HG03103 (cell line): Measurements from ENCODE around the gene PET100.

Experiments used
- ATAC-seq: cut with Tn5 transposase; IDR thresholded peaks from one replicate; pipeline ENCODE4 v1.9.1; 2021; ENCODE audit warnings: low read depth; ENCODE audit not compliant: unreplicated experiment

PET100 gene, protein sequence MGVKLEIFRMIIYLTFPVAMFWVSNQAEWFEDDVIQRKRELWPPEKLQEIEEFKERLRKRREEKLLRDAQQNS

DNA sequence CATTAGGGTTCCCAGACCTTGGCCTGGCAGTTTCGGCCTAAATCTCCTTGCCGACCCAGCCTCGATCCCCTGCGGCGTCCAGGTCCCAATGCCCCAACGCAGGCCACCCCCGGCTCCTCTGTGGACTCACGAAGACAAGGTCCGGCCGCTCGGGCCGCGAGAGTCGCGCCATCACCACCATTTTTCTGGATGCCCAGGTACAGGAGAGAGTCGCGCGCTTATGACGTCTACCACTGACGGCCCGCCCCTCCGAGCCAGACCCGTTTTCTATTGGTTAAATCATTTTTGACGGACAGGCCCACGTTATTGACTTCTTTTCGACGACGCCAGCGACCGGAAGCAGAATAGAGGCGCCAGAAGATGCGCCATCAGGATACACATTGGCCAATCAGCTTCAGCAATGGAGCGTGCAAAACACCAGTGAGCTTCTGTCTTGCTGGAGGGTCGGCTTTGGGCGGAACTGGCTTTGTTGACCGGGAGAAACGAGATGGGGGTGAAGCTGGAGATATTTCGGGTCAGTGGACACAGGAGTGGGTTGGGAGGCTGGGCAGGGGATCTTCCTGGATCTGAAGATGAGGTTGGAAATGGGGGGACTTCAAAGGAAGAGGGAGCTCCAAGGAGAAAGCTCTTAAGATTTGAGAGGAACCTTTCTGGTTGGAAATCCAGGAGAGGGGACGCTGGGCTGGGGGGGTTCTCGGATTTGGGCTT lies at the start of gene PET100, which contains the start of gene XAB2:
Gene PET100 (plus strand): TSS at position 447 of the 708 bp plus-strand sequence. CDS start 41 bp downstream, at position 488.
Gene XAB2 (minus strand): TSS at position 199 of the 708 bp plus-strand sequence. CDS start 18 bp downstream, at position 181.
- ATAC-seq: peak; percentile 85

GRCh38 chr19:7582446-7582845 lies 47.1 kb upstream of the PET100 start:
- no peak for ATAC-seq

DNA sequence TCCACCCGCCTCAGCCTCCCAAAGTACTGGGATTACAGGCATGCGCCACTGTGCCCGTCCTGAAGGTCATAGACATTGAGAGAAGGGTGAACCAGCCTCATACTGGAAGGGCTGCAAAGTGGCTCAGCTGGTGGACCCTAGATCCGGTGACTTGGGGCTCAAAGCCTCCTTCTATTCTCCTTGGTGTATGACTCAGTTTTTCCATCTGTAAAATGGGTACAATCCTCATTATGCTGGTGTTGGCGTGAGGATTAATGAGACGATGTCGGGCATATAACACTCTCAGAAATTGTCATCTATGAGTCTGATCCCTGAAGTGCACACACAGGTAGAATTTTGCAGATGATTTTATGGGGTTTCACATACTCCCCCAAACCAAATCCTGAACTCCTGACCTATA lies 39.8 kb upstream of the PET100 start:
- ATAC-seq: no peak

GRCh38 chr19:7590256-7590655 lies 39.3 kb upstream of the PET100 start:
- no peak for ATAC-seq

- ATAC-seq: no peak
Measured at GRCh38 chr19:7595466-7596133, 34.0 kb upstream of the PET100 start, which contains the start of gene CAMSAP3. CAMSAP3 (plus strand) TSS chr19:7595863; CDS start chr19:7596003, 140 bp downstream.

DNA sequence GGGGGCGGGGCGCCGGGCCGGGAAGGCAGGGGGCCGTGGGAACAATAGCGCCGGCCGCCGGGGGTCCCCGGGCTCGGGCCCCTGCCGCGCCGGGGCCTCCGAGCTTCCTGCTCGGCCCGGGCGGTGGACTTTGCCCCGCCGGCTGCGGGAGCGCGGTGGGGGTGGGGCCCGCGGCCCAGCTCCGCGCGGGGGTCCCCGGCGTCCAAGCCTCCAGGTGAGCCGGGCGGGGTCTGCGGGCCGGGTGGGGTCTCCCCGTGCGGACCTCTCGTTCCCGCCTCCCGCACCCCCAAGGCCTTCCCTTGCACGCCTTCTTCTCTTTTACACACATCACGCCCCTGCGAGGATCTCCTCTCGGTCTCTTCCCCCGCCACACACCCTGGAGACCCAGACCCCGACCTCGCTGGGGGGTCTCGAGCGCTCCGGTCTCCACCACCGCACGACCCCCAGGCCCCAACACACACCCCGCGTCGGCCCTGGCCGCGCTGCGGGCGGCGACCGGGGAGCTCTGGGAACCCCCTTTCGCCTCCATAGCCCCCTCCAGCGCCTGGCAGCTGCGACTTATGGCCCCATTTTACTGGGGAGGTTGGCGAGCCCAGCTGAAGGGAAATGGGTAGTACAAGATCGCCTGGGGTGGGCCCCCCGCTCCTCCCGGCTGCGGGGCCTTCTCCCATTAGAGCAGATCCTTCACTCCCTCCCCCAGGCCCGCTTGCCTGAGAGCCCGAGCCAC lies 33.2 kb upstream of the PET100 start:
- no peak for ATAC-seq

DNA sequence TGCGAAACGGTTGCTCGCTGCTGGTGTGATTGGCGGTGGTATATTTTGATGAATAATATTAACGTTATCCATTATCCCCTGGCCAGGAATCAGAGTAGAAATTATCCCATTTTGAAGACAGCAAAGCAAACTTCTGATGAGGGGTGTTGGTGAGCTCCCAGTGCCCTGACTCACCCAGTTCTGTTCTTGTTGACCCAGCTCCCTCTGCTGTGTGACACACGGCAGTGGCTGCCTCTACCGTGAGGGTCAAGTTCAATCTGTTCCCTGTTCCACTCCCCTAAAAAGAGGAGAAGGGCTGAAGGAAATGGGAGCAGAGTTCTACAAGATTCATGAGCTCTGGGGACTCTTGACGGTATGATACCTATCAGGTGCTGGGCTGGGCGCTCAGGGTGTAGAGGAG lies 31.9 kb upstream of the PET100 start:
- no peak for ATAC-seq

DNA sequence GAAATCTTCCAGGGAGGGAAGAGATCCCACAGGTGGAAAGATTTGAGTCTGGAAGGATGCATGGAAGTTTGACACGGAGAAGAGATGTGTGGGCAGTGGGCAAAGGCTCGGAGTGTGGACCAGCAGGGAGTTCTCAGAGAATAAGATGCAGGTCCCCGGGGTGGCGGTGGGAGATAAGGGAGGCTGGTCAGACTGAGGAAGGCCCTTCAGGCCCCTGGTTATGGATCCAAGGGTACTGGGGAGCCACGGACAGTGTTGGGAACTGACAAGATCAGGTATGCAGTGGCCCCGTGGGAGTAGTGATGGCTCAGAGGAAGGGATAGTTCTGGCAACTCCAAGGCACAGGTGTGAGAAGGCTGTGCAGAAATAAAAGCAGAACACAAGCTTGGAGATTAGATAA lies 31.4 kb upstream of the PET100 start:
- no peak for ATAC-seq

DNA sequence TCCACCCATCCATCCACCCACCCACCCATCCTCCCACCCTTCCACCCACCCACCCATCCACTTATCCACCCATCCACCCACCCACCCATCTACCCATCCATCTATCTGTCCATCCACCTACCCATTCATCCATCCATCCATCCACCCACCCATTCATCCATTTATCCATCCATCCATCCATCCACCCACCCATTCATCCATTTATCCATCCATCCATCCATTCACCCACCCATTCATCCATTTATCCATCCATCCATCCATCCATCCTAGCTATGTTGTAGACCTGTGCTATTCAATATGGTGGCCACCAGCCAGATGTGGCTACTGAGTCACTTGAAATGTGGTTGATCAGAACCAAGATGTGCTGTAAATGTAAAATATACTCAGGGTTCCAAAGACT lies 28.9 kb upstream of the PET100 start:
- ATAC-seq: no peak

DNA sequence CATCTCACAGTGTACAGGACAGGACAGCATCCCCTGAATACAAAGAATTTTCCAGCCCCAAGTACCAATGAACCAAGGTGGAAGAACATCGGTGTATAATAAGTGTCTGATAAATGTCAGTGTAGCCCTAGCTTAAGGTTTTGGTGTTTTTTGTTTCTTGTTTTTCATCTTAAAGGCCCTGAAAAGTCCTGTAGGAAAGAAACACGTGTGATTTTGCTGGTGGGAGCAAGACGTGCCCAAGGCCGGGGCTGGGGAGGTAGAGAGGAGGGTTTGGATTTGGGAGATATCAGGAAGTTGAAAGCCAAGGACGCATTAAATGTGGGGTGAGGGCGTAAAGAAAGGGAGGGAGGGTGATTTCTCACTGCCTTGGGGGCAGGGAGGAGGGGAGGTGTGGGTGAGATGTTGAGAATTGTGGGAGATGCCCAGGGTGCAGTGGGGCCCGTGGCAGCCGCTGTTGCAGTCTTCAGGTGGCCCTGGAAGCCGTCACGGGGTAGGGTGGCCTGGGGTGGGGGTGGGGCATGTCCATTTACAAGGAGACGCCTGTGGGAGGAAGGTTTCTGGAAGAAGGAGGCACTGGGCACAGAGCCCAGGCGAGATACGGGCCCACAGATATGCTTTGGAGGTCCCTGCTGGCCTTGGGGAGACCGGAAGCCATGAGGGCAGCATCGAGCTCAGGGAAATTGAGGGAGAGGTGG lies 27.2 kb upstream of the PET100 start:
- no peak for ATAC-seq

DNA sequence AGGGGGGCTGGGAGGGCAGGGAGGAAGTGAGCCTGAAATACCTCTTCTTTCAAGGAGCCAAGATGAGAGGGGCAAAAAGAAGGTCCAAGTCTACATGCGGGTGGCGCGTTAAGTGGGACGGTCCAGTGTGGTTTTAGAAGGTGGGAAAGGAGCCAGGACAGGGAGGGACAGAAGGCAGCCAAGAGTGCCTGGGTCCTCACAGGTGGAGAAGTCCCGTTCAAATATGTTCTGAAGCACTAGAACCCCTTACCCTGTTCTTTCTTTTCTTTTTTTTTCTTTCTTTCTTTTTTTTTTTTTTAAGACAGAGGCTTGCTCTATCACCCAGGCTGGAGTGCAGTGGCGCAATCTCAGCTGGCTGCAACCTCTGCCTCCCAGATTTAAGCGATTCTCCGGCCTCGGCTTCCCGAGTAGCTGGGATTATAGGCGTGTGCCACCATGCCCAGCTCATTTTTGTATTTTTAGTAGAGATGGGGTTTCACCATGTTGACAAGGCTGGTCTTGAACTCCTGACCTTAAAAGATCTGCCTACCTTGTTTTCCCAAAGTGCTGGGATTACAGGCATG lies 26.6 kb upstream of the PET100 start:
- ATAC-seq: no peak

DNA sequence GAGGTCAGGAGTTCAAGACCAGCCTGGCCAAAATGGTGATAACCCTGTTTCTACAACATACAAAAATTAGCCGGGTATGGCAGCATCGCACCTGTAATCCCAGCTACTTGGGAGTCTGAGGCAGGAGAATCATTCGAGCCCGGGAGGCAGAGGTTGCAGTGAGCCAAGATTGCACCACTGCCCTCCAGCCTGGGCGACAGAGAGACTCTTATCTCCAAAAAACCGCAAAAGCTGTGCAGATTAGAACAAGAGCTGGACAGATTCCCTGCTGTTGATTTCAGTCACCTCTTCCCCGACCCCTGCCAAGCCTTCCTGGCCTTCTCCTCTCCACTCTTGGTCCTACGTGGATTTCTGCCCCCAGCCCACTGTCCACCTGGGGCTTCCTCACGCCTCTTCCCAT lies 25.7 kb upstream of the PET100 start:
- no peak for ATAC-seq

DNA sequence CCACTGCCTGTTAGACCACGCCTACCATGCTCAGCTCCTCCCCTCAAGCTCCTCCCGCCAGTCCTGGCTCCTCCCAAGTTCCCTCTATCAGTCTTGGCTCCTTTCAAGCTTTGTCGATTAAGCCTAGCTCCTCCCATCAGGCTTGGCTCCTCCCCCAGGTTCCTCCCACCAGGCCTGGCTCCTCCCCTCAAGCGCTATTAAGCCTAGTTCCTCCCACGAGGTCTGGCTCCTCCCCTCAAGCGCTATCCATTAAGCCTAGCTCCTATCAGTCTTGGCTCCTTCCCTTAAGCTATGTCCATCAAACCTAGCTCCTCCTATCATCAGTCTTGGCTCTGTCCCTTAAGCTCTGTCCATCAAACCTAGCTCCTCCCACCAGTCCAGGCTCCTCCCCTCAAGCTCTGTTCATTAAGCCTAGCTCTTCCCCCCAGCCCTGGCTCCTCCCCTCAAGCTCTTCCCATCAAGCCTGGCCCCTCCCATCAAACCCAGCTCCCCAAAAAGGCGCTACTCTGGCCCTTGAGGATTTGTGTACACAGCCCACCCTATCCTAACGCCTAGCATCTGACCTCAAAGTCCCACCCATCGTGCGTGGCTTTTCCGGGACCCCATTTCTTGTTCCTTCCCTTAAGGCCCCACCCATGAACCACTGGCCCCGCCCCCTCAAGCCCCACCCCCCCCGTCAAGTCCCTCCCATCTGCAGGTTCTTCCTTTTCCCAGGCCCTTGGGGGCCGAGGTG lies 23.9 kb upstream of the PET100 start:
- no peak for ATAC-seq

GRCh38 chr19:7606289-7606688 lies 23.3 kb upstream of the PET100 start:
- no peak for ATAC-seq

DNA sequence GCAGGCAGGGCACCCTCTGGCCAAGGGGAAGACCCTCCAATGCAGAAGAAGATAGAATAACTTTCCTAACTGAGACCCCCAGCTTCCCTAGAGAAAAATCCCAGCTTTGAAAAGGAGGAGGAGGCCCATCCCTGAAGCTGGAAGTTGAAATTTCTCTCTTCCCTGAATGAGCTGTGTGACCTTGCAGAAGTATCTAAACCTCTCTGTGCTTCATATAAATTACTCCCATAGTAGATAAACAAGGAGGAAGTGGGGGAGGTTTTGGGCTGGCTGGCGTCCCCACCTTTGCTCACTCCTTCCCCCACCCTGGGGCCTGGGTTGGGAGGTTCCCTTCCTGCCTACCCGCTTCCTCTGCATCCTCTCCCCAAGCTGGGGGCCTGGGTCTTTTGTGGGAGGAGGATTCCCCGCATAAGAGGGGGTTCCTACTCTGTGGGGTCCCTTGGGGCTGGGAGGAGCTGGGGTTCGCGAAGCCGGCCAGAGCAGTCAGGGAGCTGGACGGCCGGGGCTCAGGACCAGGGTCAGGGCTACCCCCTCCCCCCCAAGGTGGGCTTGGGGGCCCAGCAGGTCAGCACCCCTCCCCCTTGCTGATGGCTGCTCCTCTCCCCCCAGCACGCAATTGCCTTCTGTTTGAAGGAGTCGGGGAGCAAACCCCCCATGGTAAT lies 22.2 kb upstream of the PET100 start:
- ATAC-seq: no peak

- no peak for ATAC-seq
Measured at GRCh38 chr19:7607874-7608560, 21.6 kb upstream of the PET100 start.

GRCh38 chr19:7610491-7611240 lies 18.9 kb upstream of the PET100 start:
- ATAC-seq: no peak
